UCSD-AML1 (cell line): Measurements from ENCODE around the gene HMX1.

Experiments used
- DNase-seq: peaks from one replicate; lab custom pipeline; 2025; ENCODE audit not compliant: unreplicated experiment; lab: John Stamatoyannopoulos, UW

Gene HMX1

GRCh38 chr4:8871417-8872401 lies at the start of gene HMX1:
Gene HMX1 (minus strand): TSS chr4:8871839. CDS start chr4:8871614, 225 bp downstream.
- DNase-seq = no peak

DNA sequence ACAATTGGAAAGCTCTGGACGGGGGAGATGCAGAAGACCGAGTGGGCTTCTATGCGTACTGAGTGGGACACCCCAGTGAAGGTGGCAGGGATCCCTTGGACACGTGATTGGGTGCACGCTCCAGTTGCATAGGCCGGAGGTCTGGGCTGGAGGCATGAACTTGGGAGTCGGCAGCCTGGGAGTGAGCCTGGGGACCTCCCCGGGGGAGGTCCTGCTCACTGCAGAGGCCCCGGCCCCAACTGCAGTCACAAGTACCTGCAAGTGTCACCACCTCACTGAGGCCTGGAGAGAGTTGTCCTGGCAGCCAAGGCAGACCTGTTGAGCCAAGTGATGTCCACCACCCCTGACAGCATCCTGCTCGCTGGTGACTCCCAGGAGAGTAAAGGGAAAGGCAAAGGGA lies 49.3 kb upstream of the HMX1 start:
- no peak for DNase-seq

DNA sequence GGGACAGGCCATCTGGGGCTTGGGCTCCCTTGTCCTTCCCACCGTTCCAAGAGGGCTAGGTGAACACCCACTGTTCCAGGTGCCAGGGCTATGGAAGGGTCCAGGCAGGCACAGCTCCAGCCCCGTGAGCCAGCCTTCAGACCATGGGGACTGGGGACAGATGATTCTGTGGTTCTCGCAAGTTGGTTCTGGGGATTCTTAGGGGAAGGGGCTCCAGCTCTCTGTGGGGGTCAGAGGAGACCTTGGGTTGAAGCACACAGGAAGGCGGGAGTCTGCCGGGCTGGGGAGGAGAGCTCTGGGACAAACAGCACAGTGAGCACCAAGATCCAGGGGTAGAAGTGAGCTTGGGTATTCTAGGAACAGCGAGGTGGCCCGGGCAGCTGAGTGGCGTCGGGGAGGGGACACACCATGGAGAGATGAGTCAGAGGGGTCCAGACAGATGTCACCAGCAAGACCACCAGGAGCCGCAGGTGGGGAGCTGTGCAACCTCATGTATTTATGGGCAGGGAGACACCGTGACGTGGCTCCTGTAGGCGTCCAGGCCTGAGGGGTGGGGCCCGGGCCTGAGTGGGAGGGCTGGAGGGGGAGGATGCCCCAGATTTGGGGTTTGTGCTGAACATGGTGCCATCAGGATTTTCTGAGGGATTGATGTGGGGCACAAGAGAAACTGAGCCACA lies 48.8 kb upstream of the HMX1 start:
- DNase-seq = no peak

DNA sequence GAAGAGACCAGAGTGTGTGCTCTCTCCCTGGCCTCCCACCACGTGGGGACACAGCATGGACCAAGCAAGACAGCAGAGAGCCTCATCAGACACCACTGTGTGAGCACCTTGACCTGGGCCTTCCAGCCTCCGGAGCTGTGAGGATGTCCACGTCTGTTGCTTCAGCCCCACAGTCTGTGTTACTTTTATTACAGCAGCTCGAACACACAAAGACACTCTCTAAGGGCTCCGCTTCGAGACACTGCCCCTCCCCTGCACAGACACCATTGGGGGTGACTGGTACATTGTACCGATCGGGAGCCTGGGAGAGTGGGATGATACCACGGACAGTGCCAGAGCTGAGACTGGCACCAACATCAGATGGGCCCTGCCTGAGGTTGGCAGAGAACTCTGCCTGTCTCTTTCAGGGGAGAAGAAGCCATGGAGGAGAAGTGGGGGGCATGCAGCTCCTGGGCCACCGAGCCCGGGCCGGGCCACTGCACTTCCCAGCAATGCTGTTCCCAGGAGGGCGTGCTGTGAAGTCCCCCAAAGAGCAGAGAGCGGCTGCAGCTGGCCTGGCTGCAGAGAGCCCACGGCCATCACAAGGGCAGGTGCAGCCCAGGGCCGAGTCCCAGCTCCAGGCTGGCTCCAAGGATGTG lies 48.1 kb upstream of the HMX1 start:
- DNase-seq = no peak

- peak; percentile 70 for DNase-seq
Measured at GRCh38 chr4:8917868-8918783, 46.5 kb upstream of the HMX1 start.

DNA sequence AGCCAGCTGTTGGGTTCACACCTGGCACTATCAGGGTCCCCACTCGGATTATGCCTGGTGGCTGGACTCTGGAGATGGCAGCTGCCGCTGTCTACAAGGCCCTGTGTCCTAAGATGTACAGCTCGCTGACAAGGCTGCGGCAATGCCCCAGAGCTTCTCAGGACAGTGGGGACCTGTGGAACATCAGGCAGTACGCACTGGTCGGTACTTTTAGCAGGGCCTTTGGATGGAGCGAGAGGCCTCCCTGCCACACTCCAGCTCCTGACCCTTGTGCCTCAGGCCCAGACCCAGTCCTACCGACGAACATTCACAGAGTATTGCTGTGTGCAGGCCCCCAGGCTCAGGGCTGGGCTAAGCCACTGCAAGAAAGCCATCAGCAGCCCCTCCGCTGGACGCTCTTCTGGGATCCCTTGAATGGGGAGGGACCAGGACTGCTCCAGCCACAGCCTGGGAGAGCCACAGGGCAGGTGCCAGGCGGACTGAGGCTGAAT lies 45.7 kb upstream of the HMX1 start:
- no peak for DNase-seq

- no peak for DNase-seq
Measured at GRCh38 chr4:8916906-8917305, 45.3 kb upstream of the HMX1 start.

DNA sequence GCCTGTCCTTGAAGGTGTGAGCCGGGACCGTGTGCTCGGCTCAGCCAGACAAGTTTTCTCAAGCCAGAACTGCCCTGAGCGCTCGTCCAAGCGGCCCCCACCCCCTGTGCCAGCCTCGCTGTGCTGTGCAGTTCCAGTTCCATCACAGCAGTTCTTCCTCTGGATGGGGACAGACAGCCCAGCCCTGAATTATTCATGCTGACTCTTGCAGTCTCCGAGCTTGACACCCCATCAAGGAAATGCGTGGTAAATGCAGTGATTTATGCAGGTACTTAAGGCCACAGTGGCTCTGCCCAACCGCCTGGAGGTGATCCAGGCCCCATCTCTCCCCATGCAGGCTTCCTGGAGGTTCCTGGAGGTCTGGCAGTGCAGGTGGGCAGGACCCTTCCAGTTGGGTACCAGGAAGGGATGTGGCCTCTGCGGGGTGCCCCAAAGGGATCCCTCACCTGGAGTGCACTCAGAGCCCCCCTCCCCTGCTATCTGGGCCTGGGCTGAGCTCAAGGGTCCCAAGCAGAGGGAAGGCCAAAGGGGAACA lies 44.8 kb upstream of the HMX1 start:
- DNase-seq = no peak

DNA sequence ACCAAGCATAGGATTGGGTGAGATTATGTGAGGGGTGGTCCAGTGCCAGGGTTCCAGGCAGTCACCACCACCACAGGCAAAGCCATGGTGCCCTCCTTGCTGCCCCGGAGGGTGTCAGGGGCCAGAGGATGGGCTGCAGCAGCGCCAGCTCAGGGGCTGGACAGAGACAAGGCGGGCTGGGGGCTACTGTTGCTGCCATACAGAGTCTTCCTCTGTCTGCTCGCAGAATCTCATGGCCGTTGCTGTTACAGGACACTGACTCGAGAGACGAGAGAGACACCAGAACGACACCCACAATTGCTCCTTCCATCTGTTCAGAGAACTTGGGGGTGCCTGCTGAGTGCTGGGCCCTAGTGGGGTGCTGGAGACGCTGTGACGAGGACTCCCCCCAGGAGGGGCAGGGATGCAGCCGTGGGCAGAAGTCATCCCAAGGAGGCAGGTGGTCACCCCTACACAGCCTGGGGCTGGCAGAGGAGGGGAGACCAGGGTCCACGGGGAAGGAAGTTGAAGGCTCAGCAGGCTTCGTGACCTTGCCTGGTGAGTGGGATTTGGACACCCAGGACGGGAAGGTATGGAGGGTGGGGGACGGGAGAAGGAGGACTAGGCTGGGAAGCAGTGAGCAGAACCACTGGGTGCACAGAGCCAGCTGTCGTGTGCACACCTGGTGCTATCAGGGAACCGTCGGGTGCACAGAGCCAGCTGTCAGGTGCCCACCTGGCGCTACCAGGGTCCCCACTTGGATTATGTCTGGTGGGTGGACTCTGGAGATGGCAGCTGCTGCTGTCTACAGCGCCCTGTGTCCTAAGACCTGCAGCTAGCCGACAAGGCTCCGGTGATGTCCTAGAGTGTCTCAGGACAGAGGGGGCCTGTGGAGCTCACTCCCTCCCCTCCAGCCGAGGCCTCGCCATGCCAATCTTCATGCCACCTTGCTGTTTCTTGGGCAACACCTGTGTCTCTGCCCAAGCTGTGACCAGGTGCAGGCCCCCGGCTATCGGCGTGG lies 43.9 kb upstream of the HMX1 start:
- no peak for DNase-seq

DNA sequence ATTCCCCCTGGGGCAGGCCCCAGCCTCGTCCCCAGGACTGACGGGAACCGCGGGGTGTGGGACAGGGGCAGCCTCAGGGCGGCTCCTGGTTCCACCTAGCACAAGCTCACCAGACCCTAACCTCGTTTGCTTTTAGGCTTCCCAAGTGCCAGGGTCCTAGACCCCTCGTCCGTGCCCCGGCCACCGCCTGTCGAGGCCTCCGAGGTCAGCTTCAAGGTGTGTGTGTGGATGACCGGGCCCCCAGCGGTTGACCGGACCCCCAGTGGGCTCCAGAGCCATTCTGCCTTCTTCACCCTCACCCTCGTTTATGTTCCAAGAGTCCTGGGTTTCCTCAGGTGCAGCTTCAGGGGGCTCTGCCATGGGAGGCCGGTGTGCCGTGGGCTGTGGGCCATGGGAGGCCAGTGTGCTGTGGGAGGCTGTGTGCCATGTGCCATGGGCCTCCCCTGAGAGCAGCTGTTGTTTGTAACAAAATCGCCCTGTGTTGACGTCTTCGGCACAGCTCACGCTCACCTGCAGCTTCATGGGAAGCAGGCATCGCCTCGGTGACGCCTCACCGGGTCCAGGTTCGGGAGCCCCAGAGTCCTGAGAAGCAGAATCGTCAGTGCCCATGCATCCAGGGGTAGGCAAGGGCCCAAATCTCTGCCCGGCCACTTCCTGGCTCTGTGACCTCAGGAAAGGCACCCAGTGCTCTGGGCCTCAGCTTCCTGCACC lies 43.0 kb upstream of the HMX1 start:
- DNase-seq = no peak

GRCh38 chr4:8913858-8914460 lies 42.3 kb upstream of the HMX1 start:
- DNase-seq = no peak

DNA sequence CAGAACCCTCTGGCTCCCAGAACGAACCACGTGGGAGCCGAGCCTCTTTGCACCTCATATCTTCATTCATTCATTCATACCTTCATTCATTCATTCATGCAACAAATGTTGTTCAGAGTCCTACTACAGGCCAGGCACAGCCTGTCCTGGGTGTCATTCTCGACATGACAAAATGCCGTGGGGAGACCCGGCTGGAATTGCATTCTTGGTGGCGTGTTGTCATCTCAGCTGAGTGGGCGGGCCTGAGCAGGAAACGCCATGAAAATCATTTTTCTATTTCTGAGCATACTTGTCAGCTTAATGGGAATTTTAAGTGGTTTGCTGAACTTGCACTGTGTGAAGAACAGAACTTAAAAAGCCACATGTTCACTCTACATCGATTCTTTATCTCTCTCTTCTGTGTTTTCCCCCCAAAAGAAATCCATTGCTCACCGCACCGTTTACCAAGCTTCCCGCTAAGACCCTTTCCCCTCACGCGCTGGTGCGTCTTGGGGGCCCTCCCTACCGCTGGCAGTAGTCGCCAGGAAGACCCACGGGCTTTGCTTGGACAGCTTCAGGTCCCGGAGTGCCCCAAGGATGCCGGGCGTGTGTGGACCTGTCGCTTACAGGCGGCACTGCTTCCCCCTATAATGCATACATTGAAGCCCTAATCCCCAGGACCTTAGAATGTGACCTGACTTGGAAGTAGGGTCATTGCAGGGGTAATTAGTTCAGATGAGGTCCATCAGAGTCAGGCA lies 41.6 kb upstream of the HMX1 start:
- no peak for DNase-seq

GRCh38 chr4:8912506-8912905 lies 40.9 kb upstream of the HMX1 start:
- no peak for DNase-seq

- no peak for DNase-seq
Measured at GRCh38 chr4:8912089-8912455, 40.4 kb upstream of the HMX1 start.

GRCh38 chr4:8911316-8912088 lies 39.9 kb upstream of the HMX1 start:
- DNase-seq = no peak

- DNase-seq = no peak
Measured at GRCh38 chr4:8910822-8911315, 39.2 kb upstream of the HMX1 start.
